ENCODE data around the gene SH3PXD2A. TPM values are rescaled to one million over a fixed set of nuclear protein-coding genes. Genes with fewer than 3 reads are reported as not detected.
A peak's percentile ranks its signal among the peaks of the same experiment; 100 is the strongest.

SH3PXD2A gene
- total RNA-seq, 1 donor from 2014 or later: 17.3 TPM

DNA sequence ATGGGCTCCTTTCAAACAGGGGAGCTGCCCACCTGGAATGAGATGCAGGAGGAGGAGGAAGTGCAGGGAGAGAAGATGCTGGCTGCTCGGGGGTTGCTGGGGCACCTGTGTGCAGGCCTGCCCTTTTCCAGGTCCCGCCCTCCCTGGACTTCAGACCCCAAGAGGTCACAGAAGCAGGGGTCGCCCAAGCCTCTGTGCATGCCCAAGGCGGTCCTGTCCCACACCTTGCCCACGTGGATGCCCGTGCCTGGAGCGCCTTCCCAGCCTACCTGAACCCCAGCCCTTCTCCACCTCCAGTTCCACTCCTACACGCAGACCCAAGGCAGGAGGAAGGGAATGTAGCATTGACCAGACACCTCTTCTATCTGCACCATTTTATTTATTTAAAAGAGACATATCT, 71.3 kb downstream of the SH3PXD2A start:
- TF ChIP-seq EZH2 (IDR thresholded peaks at IDR 0.05; ENCODE audit: insufficient read depth, low read length): no peak
- TF ChIP-seq, protein P1, sequence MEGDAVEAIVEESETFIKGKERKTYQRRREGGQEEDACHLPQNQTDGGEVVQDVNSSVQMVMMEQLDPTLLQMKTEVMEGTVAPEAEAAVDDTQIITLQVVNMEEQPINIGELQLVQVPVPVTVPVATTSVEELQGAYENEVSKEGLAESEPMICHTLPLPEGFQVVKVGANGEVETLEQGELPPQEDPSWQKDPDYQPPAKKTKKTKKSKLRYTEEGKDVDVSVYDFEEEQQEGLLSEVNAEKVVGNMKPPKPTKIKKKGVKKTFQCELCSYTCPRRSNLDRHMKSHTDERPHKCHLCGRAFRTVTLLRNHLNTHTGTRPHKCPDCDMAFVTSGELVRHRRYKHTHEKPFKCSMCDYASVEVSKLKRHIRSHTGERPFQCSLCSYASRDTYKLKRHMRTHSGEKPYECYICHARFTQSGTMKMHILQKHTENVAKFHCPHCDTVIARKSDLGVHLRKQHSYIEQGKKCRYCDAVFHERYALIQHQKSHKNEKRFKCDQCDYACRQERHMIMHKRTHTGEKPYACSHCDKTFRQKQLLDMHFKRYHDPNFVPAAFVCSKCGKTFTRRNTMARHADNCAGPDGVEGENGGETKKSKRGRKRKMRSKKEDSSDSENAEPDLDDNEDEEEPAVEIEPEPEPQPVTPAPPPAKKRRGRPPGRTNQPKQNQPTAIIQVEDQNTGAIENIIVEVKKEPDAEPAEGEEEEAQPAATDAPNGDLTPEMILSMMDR (IDR thresholded peaks at IDR 0.05; ENCODE audit: insufficient read depth, low read depth, low read length): no peak
- H3K4me1 Mint-ChIP-seq (ENCODE audit: low read depth, unreplicated experiment): peaks cover 7% of the 10 kb centered on the region
- H3K27ac ChIP-seq (ENCODE audit: low read depth, low read length): no peak overlapping the region
- H3K27me3 ChIP-seq (ENCODE audit: insufficient read depth, low read length): no peaks in the 10 kb centered on the region
- H3K4me2 ChIP-seq (ENCODE audit: low read length): no peak overlapping the region
- no peak overlapping the region for H3K9ac ChIP-seq (ENCODE audit: low read length)
- H3K9me3 Mint-ChIP-seq (ENCODE audit: unreplicated experiment): peaks cover 3% of the 10 kb centered on the region
- FAIRE-seq: no peak
- H3K36me3 ChIP-seq (ENCODE audit: insufficient read depth, low read length): no peaks in the 10 kb centered on the region
- no peaks in the 10 kb centered on the region for H3K79me2 ChIP-seq (ENCODE audit: insufficient read depth, low read length)
- H3K4me3 ChIP-seq (ENCODE audit: insufficient read depth, low read depth, low read length): no peak overlapping the region
- H2AFZ ChIP-seq (ENCODE audit: low read depth, low read length): no peak overlapping the region
- H3K4me1 ChIP-seq (ENCODE audit: insufficient read depth, low read length): peaks cover 9% of the 10 kb centered on the region
- no peaks in the 10 kb centered on the region for H3K9me3 ChIP-seq (ENCODE audit: insufficient read depth, low read depth, low read length)
- DNase-seq (ENCODE audit: low read depth): no peak
- no peak overlapping the region for H3K27ac Mint-ChIP-seq (ENCODE audit: unreplicated experiment)
- peaks cover 22% of the 10 kb centered on the region for H3K27me3 Mint-ChIP-seq (ENCODE audit: low read depth, unreplicated experiment)
- peaks cover 5% of the 10 kb centered on the region for H3K36me3 Mint-ChIP-seq (ENCODE audit: low read depth, unreplicated experiment)
- H4K20me1 ChIP-seq (ENCODE audit: insufficient read depth, low read length): peaks cover 10% of the 10 kb centered on the region
- H3K4me3 Mint-ChIP-seq (ENCODE audit: unreplicated experiment): no peak overlapping the region

DNA sequence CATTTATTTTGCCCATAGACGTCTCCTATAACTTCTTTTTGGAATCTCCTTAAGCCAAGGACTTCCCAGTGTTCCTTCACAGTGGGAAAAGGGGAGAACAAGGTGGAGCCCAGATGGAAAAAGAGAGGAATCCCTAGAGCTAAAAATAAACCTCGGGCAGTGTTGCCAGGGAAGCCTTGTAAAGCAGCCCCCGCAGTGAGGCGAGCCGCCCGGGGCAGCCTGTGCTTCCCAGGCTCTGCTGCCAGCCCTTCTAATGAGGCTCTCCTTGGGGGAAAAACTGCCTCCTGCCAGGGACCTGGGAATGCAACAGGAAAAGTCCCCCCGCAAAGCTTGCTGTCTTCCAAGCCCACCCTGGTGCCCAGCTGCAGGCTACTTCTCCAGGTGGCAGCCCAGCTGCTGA, 71.7 kb downstream of the SH3PXD2A start:
- H4K20me1 ChIP-seq (ENCODE audit: insufficient read depth, low read length): peaks cover 10% of the 10 kb centered on the region
- H3K9ac ChIP-seq (ENCODE audit: low read length): no peak overlapping the region
- peaks cover 9% of the 10 kb centered on the region for H3K4me1 ChIP-seq (ENCODE audit: insufficient read depth, low read length)
- FAIRE-seq (no peak), DNase-seq (ENCODE audit: low read depth) (no peak)
- Mint-ChIP-seq H3K9me3 (ENCODE audit: unreplicated experiment) (peaks cover 3% of the 10 kb centered on the region), H3K36me3 (ENCODE audit: low read depth, unreplicated experiment) (peaks cover 5% of the 10 kb centered on the region), H3K4me3 (ENCODE audit: unreplicated experiment) (no peak overlapping the region), H3K27me3 (ENCODE audit: low read depth, unreplicated experiment) (peaks cover 20% of the 10 kb centered on the region), H3K4me1 (ENCODE audit: low read depth, unreplicated experiment) (peaks cover 7% of the 10 kb centered on the region), H3K27ac (ENCODE audit: unreplicated experiment) (no peak overlapping the region)
- H2AFZ ChIP-seq (ENCODE audit: low read depth, low read length): no peak overlapping the region
- no peak overlapping the region for H3K4me2 ChIP-seq (ENCODE audit: low read length)
- H3K79me2 ChIP-seq (ENCODE audit: insufficient read depth, low read length): no peaks in the 10 kb centered on the region
- H3K27ac ChIP-seq (ENCODE audit: low read depth, low read length): no peak overlapping the region
- no peaks in the 10 kb centered on the region for H3K27me3 ChIP-seq (ENCODE audit: insufficient read depth, low read length)
- no peaks in the 10 kb centered on the region for H3K9me3 ChIP-seq (ENCODE audit: insufficient read depth, low read depth, low read length)
- no peaks in the 10 kb centered on the region for H3K36me3 ChIP-seq (ENCODE audit: insufficient read depth, low read length)
- no peak overlapping the region for H3K4me3 ChIP-seq (ENCODE audit: insufficient read depth, low read depth, low read length)
- TF ChIP-seq EZH2 (IDR thresholded peaks at IDR 0.05; ENCODE audit: insufficient read depth, low read length): no peak

DNA sequence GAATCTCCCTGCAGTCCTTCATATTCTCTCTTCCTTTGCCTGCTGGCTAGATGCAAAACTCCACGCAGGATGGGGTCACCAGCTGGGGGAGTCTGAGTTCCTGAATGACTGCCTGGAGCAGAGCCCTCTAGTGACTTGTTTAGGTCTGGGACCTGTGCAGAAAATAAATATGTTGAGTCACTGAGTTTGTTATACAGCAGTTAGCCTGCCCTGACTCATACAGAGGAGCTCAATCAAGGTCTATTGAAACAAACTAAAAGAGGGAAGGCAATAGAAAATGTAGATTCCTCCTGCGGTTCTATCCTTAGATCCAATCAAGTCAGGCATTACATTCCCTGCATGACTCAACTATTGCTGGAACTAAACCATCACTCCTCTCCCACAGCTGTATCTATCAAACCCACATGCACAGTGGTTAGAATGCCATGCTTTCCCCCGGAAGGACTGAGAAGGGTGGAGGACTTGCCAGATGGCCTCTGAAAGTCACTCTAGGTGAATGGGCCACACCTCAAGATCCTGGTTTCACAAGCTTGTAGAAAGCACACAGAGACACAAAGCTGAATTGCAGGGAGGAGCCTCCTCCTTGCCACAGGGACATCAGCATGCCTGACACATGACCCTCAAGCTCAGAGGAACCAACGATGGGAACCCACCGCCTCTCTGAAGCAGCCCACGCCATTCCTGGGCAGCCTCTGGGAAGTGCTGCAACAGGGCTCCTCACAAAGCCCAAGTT, 73.9 kb downstream of the SH3PXD2A start:
- FAIRE-seq: peak; percentile 86
- TF ChIP-seq, protein P1 (IDR thresholded peaks at IDR 0.05; ENCODE audit: insufficient read depth, low read depth, low read length): peak; percentile 66
- no peak for TF ChIP-seq EZH2 (IDR thresholded peaks at IDR 0.05; ENCODE audit: insufficient read depth, low read length)
- no peaks in the 10 kb centered on the region for H3K36me3 ChIP-seq (ENCODE audit: insufficient read depth, low read length)
- peaks cover 10% of the 10 kb centered on the region for H3K36me3 Mint-ChIP-seq (ENCODE audit: low read depth, unreplicated experiment)
- H4K20me1 ChIP-seq (ENCODE audit: insufficient read depth, low read length): peaks cover 4% of the 10 kb centered on the region
- no peak overlapping the region for H2AFZ ChIP-seq (ENCODE audit: low read depth, low read length)
- peak overlapping the region; percentile 44 for H3K27ac ChIP-seq (ENCODE audit: low read depth, low read length)
- peak; percentile 99 for DNase-seq (ENCODE audit: low read depth)
- H3K9ac ChIP-seq (ENCODE audit: low read length): no peak overlapping the region
- H3K4me3 Mint-ChIP-seq (ENCODE audit: unreplicated experiment): no peak overlapping the region
- H3K9me3 Mint-ChIP-seq (ENCODE audit: unreplicated experiment): peaks cover 3% of the 10 kb centered on the region
- peaks cover 9% of the 10 kb centered on the region for H3K4me1 ChIP-seq (ENCODE audit: insufficient read depth, low read length)
- H3K4me1 Mint-ChIP-seq (ENCODE audit: low read depth, unreplicated experiment): peaks cover 7% of the 10 kb centered on the region
- peak overlapping the region; percentile 40 for H3K4me2 ChIP-seq (ENCODE audit: low read length)
- no peak overlapping the region for H3K4me3 ChIP-seq (ENCODE audit: insufficient read depth, low read depth, low read length)
- no peaks in the 10 kb centered on the region for H3K9me3 ChIP-seq (ENCODE audit: insufficient read depth, low read depth, low read length)
- peak overlapping the region; percentile 8 for H3K27ac Mint-ChIP-seq (ENCODE audit: unreplicated experiment)
- peaks cover 16% of the 10 kb centered on the region for H3K27me3 Mint-ChIP-seq (ENCODE audit: low read depth, unreplicated experiment)
- H3K27me3 ChIP-seq (ENCODE audit: insufficient read depth, low read length): no peaks in the 10 kb centered on the region
- no peaks in the 10 kb centered on the region for H3K79me2 ChIP-seq (ENCODE audit: insufficient read depth, low read length)
